Keratinocyte (primary cell): ENCODE results near the gene RYR1. TPM values are rescaled to one million over a fixed set of nuclear protein-coding genes. Genes with fewer than 3 reads are reported as not detected.

ENCODE experiments used
- DNase-seq: peaks from one replicate; pipeline ENCODE4 v3.0.0-alpha.2; 2011; ENCODE audit warnings: low read depth, missing footprints, low spot score
- FAIRE-seq: peaks from 2 replicates; lab custom pipeline; 2011; peaks lifted over from hg19 to GRCh38; lab: Jason Lieb, UNC
- H2AFZ ChIP-seq: 2 replicates; pipeline ENCODE4 v1.6.0; 2012; ENCODE audit warnings: low read length, control low read depth, inconsistent platforms; ENCODE audit not compliant: control insufficient read depth
- H3K27ac ChIP-seq: 2 replicates; pipeline ENCODE4 v1.5.1; 2011; ENCODE audit warnings: low read length; ENCODE audit not compliant: control insufficient read depth, insufficient read depth
- H3K27me3 ChIP-seq: 3 replicates; pipeline ENCODE4 v1.6.0; 2011; ENCODE audit warnings: low read length; ENCODE audit not compliant: control insufficient read depth, insufficient read depth; ENCODE audit errors: extremely low read depth
- H3K36me3 ChIP-seq, 2 experiments: 2 replicates in 1 of 2; 3 replicates in 1 of 2; pipeline ENCODE4 v1.5.1; 2011; ENCODE audit warnings: low read length in 2 of 2, mild to moderate bottlenecking in 1 of 2; ENCODE audit not compliant: control insufficient read depth in 2 of 2, insufficient read depth in 2 of 2; ENCODE audit errors: extremely low read depth in 1 of 2
- H3K4me1 ChIP-seq: 3 replicates; pipeline ENCODE4 v1.5.1; 2011; ENCODE audit warnings: low read length; ENCODE audit not compliant: control insufficient read depth, insufficient read depth; ENCODE audit errors: extremely low read depth
- H3K4me2 ChIP-seq: 3 replicates; pipeline ENCODE4 v1.6.0; 2011; ENCODE audit warnings: low read depth, low read length; ENCODE audit not compliant: control insufficient read depth, insufficient read depth; ENCODE audit errors: extremely low read depth
- H3K4me3 ChIP-seq, 3 experiments: fragments of 200-600 bp in 1 of 3; sonication (generic) in 1 of 3; 2 replicates in 2 of 3; 3 replicates in 1 of 3; pipeline ENCODE4 v1.5.1; 2011 to 2016; ENCODE audit warnings: low read length in 3 of 3, mild to moderate bottlenecking in 3 of 3, control low read depth in 2 of 3, inconsistent platforms in 1 of 3, low read depth in 1 of 3, mixed read lengths in 1 of 3, mixed run types in 1 of 3, moderate library complexity in 1 of 3; ENCODE audit not compliant: control insufficient read depth in 2 of 3, insufficient read depth in 2 of 3; ENCODE audit errors: extremely low read depth in 1 of 3
- H3K79me2 ChIP-seq: 2 replicates; pipeline ENCODE4 v1.6.0; 2012; ENCODE audit warnings: low read length; ENCODE audit not compliant: control insufficient read depth, insufficient read depth
- H3K9ac ChIP-seq: 3 replicates; pipeline ENCODE4 v1.6.0; 2011; ENCODE audit warnings: low read length; ENCODE audit not compliant: control insufficient read depth, insufficient read depth; ENCODE audit errors: extremely low read depth
- H3K9me1 ChIP-seq: 3 replicates; pipeline ENCODE4 v1.6.0; 2011; ENCODE audit warnings: low read length; ENCODE audit not compliant: control insufficient read depth, insufficient read depth; ENCODE audit errors: extremely low read depth
- H3K9me3 ChIP-seq: 2 replicates; pipeline ENCODE4 v1.5.1; 2012; ENCODE audit warnings: low read depth, low read length; ENCODE audit not compliant: control insufficient read depth
- H4K20me1 ChIP-seq: 3 replicates; pipeline ENCODE4 v1.6.0; 2011; ENCODE audit warnings: low read length; ENCODE audit not compliant: control insufficient read depth, insufficient read depth; ENCODE audit errors: extremely low read depth
- CTCF ChIP-seq, 3 experiments: IDR thresholded peaks in 1 of 3; conservative IDR thresholded peaks in 1 of 3; optimal IDR thresholded peaks in 1 of 3; 2 replicates in 2 of 3; 3 replicates in 1 of 3; pipeline versions ENCODE3 to v1.5.1; 2011; ENCODE audit warnings: low read length in 3 of 3, mild to moderate bottlenecking in 3 of 3, moderate library complexity in 2 of 3, control low read depth in 1 of 3, inconsistent platforms in 1 of 3; ENCODE audit not compliant: insufficient read depth in 2 of 3; ENCODE audit errors: extremely low read depth in 1 of 3
- EZH2 ChIP-seq: IDR thresholded peaks from one replicate; pipeline ENCODE4 v1.6.1; 2012; ENCODE audit warnings: inconsistent platforms, mild to moderate bottlenecking, low read length, moderate library complexity
- dilution Hi-C: fragments of 300-500 bp; cut with MboI; formaldehyde crosslinking; loops from one replicate; pipeline ENCODE4 v1.7.0; 2020; ENCODE audit warnings: low sequenced_read_pairs; ENCODE audit not compliant: extremely low pct_ligation_motif_present
- polyA plus RNA-seq, 5 experiments: library from polyadenylated mRNA; depleted of rRNA in 3 of 5; stranded (reverse) in 3 of 5; stranded (forward) in 1 of 5; unstranded in 1 of 5; fragments of >200 nt; gene quantifications; 1 replicate in 1 of 5; 2 replicates in 3 of 5; 3 replicates in 1 of 5; pipeline versions ENCODE4 v1.2.1 to v1.2.3, GENCODE V29; 2011 to 2012; ENCODE audit warnings: missing spikeins in 2 of 5, low read depth in 1 of 5, low replicate concordance in 1 of 5

Gene RYR1
- polyA plus RNA-seq, 1 donor (not counting 4 experiments of a cell fraction or from before 2014, with no cell fraction given) = 0.41 TPM

- dilution Hi-C loops = no loop called here
- Histone ChIP-seq H3K79me2 (no peaks in the 10 kb centered on the region), H3K9ac (no peak overlapping the region), H3K27ac (no peak overlapping the region), H3K9me3 (no peaks in the 10 kb centered on the region), H3K4me3 (no peak overlapping the region), H3K27me3 (no peaks in the 10 kb centered on the region), H3K4me2 (no peak overlapping the region), H3K9me1 (no peaks in the 10 kb centered on the region), H3K4me1 (no peaks in the 10 kb centered on the region), H2AFZ (no peak overlapping the region), H3K36me3 (no peaks in the 10 kb centered on the region), H4K20me1 (no peaks in the 10 kb centered on the region)
- DNase-seq = no peak
- no peak for TF ChIP-seq EZH2
- TF ChIP-seq CTCF (optimal IDR thresholded peaks at IDR 0.05 in 1 of 3, IDR thresholded peaks at IDR 0.05 in 1 of 3, conservative IDR thresholded peaks at IDR 0.05 in 1 of 3; ENCODE audit: extremely low read depth in 1 of 3, insufficient read depth in 2 of 3, low read length in 3 of 3) = no peak
- FAIRE-seq = no peak
Observed at GRCh38 chr19:38452430-38453366, 19.2 kb downstream of the RYR1 start.

- H2AFZ ChIP-seq = no peak overlapping the region
- H3K27ac ChIP-seq = no peak overlapping the region
- no peaks in the 10 kb centered on the region for H3K36me3 ChIP-seq
- FAIRE-seq (no peak), DNase-seq (no peak)
- no peaks in the 10 kb centered on the region for H4K20me1 ChIP-seq
- no peak overlapping the region for H3K4me3 ChIP-seq
- no peaks in the 10 kb centered on the region for H3K79me2 ChIP-seq
- H3K9me3 ChIP-seq = no peaks in the 10 kb centered on the region
- no peak overlapping the region for H3K9ac ChIP-seq
- no peak overlapping the region for H3K4me2 ChIP-seq
- H3K27me3 ChIP-seq = no peaks in the 10 kb centered on the region
- H3K9me1 ChIP-seq = no peaks in the 10 kb centered on the region
- TF ChIP-seq CTCF (optimal IDR thresholded peaks at IDR 0.05 in 1 of 3, IDR thresholded peaks at IDR 0.05 in 1 of 3, conservative IDR thresholded peaks at IDR 0.05 in 1 of 3; ENCODE audit: extremely low read depth in 1 of 3, insufficient read depth in 2 of 3, low read length in 3 of 3) (no peak), EZH2 (no peak)
- no peaks in the 10 kb centered on the region for H3K4me1 ChIP-seq
- dilution Hi-C loops = no loop called here
Observed at GRCh38 chr19:38453596-38453995, 20.1 kb downstream of the RYR1 start.
